ENCODE results near the gene ADAMTS18.

ADAMTS18 gene

DNA sequence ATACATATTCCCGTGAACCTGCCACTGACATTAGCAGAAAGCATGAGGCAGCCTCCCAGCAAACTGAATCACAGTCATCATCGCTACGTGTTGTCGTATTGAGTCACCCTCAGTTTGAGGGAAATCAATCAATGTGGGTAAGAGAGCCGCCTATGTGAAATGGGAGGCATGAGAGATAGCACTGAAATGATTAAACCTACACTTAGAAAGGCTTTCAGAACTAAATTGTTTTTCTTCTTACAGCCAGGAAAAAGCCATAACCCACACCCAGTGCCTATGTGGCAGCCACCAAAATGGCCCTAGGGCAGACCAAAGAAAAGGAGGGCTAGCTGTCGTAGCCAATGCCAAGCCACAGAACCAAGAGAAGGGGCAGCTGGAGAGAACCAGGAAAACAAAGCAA, 90.5 kb downstream of the ADAMTS18 start:
- no peak for DNase-seq (ENCODE audit: low read depth in 1 of 2, low spot score in 1 of 2)
- Histone ChIP-seq H3K4me3 (replicated peaks; ENCODE audit: insufficient read depth, low read length) (no peak overlapping the region), H3K27me3 (ENCODE audit: insufficient read depth, poor library complexity, severe bottlenecking) (no peaks in the 10 kb centered on the region), H3K27ac (replicated peaks) (no peak overlapping the region)
- TF ChIP-seq, protein P1, sequence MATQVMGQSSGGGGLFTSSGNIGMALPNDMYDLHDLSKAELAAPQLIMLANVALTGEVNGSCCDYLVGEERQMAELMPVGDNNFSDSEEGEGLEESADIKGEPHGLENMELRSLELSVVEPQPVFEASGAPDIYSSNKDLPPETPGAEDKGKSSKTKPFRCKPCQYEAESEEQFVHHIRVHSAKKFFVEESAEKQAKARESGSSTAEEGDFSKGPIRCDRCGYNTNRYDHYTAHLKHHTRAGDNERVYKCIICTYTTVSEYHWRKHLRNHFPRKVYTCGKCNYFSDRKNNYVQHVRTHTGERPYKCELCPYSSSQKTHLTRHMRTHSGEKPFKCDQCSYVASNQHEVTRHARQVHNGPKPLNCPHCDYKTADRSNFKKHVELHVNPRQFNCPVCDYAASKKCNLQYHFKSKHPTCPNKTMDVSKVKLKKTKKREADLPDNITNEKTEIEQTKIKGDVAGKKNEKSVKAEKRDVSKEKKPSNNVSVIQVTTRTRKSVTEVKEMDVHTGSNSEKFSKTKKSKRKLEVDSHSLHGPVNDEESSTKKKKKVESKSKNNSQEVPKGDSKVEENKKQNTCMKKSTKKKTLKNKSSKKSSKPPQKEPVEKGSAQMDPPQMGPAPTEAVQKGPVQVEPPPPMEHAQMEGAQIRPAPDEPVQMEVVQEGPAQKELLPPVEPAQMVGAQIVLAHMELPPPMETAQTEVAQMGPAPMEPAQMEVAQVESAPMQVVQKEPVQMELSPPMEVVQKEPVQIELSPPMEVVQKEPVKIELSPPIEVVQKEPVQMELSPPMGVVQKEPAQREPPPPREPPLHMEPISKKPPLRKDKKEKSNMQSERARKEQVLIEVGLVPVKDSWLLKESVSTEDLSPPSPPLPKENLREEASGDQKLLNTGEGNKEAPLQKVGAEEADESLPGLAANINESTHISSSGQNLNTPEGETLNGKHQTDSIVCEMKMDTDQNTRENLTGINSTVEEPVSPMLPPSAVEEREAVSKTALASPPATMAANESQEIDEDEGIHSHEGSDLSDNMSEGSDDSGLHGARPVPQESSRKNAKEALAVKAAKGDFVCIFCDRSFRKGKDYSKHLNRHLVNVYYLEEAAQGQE (IDR thresholded peaks at IDR 0.05; ENCODE audit: insufficient replicate concordance, low read depth), result no peak
- TF ChIP-seq SPI1 (IDR thresholded peaks at IDR 0.05; ENCODE audit: borderline replicate concordance, low read depth) (no peak), POLR2AphosphoS5 (IDR thresholded peaks at IDR 0.05; ENCODE audit: low read depth) (no peak), GABPA (IDR thresholded peaks at IDR 0.05; ENCODE audit: low read depth) (no peak)
- TF ChIP-seq, protein P2, sequence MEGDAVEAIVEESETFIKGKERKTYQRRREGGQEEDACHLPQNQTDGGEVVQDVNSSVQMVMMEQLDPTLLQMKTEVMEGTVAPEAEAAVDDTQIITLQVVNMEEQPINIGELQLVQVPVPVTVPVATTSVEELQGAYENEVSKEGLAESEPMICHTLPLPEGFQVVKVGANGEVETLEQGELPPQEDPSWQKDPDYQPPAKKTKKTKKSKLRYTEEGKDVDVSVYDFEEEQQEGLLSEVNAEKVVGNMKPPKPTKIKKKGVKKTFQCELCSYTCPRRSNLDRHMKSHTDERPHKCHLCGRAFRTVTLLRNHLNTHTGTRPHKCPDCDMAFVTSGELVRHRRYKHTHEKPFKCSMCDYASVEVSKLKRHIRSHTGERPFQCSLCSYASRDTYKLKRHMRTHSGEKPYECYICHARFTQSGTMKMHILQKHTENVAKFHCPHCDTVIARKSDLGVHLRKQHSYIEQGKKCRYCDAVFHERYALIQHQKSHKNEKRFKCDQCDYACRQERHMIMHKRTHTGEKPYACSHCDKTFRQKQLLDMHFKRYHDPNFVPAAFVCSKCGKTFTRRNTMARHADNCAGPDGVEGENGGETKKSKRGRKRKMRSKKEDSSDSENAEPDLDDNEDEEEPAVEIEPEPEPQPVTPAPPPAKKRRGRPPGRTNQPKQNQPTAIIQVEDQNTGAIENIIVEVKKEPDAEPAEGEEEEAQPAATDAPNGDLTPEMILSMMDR (IDR thresholded peaks at IDR 0.05; ENCODE audit: insufficient read depth, low read length), result no peak

DNA sequence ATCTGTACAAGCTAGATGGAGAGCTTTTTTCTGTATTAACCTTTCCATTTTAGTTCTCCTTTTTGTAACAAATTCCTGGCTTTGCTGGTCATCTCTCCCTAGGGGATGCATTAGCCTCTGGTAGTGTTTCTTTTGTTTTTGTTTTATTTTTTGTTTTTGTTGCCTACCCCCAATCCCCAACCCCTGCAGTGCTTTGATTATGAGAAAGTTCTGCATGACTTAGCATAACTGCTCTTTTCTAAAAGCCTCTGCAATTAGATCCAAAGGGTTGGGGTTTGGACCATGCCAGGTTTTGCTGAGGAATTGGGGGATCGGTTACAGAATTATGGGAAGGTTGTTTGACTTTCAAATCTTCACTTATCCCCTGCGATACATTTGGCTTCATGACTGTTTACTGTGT, 98.2 kb downstream of the ADAMTS18 start:
- H3K27ac ChIP-seq (replicated peaks), result no peak overlapping the region
- TF ChIP-seq GABPA (IDR thresholded peaks at IDR 0.05; ENCODE audit: low read depth), result no peak
- TF ChIP-seq, protein P1 (IDR thresholded peaks at IDR 0.05; ENCODE audit: insufficient replicate concordance, low read depth), result no peak
- no peak for TF ChIP-seq POLR2AphosphoS5 (IDR thresholded peaks at IDR 0.05; ENCODE audit: low read depth)

DNA sequence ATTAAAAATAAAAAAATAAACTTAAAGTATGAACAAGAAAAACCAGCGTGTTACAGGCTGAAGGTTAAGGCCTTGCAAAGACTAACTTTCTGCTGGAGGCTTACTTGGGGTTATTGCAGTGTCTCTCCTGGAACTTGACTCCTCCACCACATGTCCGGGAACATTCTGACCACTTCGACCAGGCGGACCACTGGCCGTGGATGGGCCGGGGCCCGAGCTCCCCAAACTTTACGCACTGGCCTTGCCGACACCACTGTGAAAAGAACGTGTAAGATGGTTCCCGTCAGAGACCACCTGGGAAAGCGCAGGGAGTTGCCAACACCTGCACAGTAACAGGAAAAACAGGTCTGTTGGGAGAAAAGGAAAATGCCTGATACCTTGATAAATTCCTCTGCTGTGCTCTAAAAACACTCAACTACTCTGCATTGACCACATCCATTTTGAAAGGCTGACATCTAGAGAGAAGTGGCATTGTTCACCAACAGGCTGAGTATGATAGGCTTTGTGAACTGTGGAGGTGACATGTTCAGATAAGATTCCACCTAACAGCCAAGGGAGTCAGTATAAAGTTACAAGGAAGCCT, 99.1 kb downstream of the ADAMTS18 start:
- no peaks in the 10 kb centered on the region for H3K27me3 ChIP-seq (ENCODE audit: insufficient read depth, poor library complexity, severe bottlenecking)
- no peak overlapping the region for H3K4me3 ChIP-seq (replicated peaks; ENCODE audit: insufficient read depth, low read length)
- no peak overlapping the region for H3K27ac ChIP-seq (replicated peaks)
- DNase-seq (ENCODE audit: low read depth in 1 of 2, low spot score in 1 of 2), result no peak
- no peak for TF ChIP-seq GABPA (IDR thresholded peaks at IDR 0.05; ENCODE audit: low read depth)
- TF ChIP-seq SPI1 (IDR thresholded peaks at IDR 0.05; ENCODE audit: borderline replicate concordance, low read depth), result no peak
- TF ChIP-seq, protein P2 (IDR thresholded peaks at IDR 0.05; ENCODE audit: insufficient read depth, low read length), result no peak
- TF ChIP-seq POLR2AphosphoS5 (IDR thresholded peaks at IDR 0.05; ENCODE audit: low read depth), result no peak
- TF ChIP-seq, protein P1 (IDR thresholded peaks at IDR 0.05; ENCODE audit: insufficient replicate concordance, low read depth), result no peak

More for the DNA sequence above, 98.2 kb downstream of the ADAMTS18 start:
- H3K27me3 ChIP-seq (ENCODE audit: insufficient read depth, poor library complexity, severe bottlenecking), result no peaks in the 10 kb centered on the region
- no peak overlapping the region for H3K4me3 ChIP-seq (replicated peaks; ENCODE audit: insufficient read depth, low read length)
- DNase-seq (ENCODE audit: low read depth in 1 of 2, low spot score in 1 of 2), result no peak
